ENCODE measurements around the gene FFAR3.
"Not testable (repeated sequence)": the region's sequence is repeated elsewhere in the genome, so short reads cannot be mapped to it uniquely, and the experiment has no call there.

FFAR3 gene

GRCh38 chr19:35378356-35378755 lies 20.1 kb downstream of the FFAR3 start:
- no peak for DNase-seq

GRCh38 chr19:35379545-35379944 lies 21.3 kb downstream of the FFAR3 start:
- DNase-seq, result not testable (repeated sequence)

- no peak for DNase-seq
Measured at GRCh38 chr19:35379992-35380391, 21.7 kb downstream of the FFAR3 start.

- DNase-seq, result no peak
Measured at GRCh38 chr19:35380450-35381124, 22.3 kb downstream of the FFAR3 start.

GRCh38 chr19:35381318-35381717 lies 23.1 kb downstream of the FFAR3 start:
- DNase-seq, result no peak

GRCh38 chr19:35381926-35382325 lies 23.7 kb downstream of the FFAR3 start:
- no peak for DNase-seq

- DNase-seq, result no peak
Measured at GRCh38 chr19:35383536-35383935, 25.3 kb downstream of the FFAR3 start.

GRCh38 chr19:35388277-35389054 lies 30.2 kb downstream of the FFAR3 start:
- no peak for DNase-seq

GRCh38 chr19:35389192-35389861 lies 31.1 kb downstream of the FFAR3 start:
- no peak for DNase-seq

- no peak for DNase-seq
Measured at GRCh38 chr19:35392742-35393715, 34.8 kb downstream of the FFAR3 start.

GRCh38 chr19:35395382-35396199 lies 37.3 kb downstream of the FFAR3 start:
- DNase-seq, result no peak

GRCh38 chr19:35396240-35396885 lies 38.1 kb downstream of the FFAR3 start:
- no peak for DNase-seq

- no peak for DNase-seq
Measured at GRCh38 chr19:35397064-35397463, 38.8 kb downstream of the FFAR3 start.

- DNase-seq, result no peak
Measured at GRCh38 chr19:35398570-35398969, 40.3 kb downstream of the FFAR3 start.

GRCh38 chr19:35399231-35399630 lies 41.0 kb downstream of the FFAR3 start:
- no peak for DNase-seq

- DNase-seq, result no peak
Measured at GRCh38 chr19:35399948-35400772, 41.9 kb downstream of the FFAR3 start.

- no peak for DNase-seq
Measured at GRCh38 chr19:35400773-35401100, 42.5 kb downstream of the FFAR3 start.

- not testable (repeated sequence) for DNase-seq
Measured at GRCh38 chr19:35401416-35401815, 43.2 kb downstream of the FFAR3 start.

GRCh38 chr19:35403116-35403760 lies 45.0 kb downstream of the FFAR3 start:
- DNase-seq, result no peak
